Activated naive CD8-positive, alpha-beta T cell (primary cell): ENCODE results near the gene PTTG1IP.

Source experiments
- H3K27ac Mint-ChIP-seq: one replicate; pipeline ENCODE4 v1.8.0; 2021; ENCODE audit warnings: mixed read lengths
- H3K27me3 Mint-ChIP-seq: one replicate; pipeline ENCODE4 v1.8.0; 2021; ENCODE audit warnings: mixed read lengths
- H3K36me3 Mint-ChIP-seq: one replicate; pipeline ENCODE4 v1.8.0; 2021; ENCODE audit warnings: mixed read lengths
- H3K4me1 Mint-ChIP-seq: one replicate; pipeline ENCODE4 v1.8.0; 2021; ENCODE audit warnings: low read depth, mixed read lengths
- H3K4me3 Mint-ChIP-seq: one replicate; pipeline ENCODE4 v1.8.0; 2021; ENCODE audit warnings: mild to moderate bottlenecking, mixed read lengths
- H3K9me3 Mint-ChIP-seq: one replicate; pipeline ENCODE4 v1.8.0; 2021; ENCODE audit warnings: low read depth, mixed read lengths

The PTTG1IP gene

GRCh38 chr21:44903689-44904088, 30.2 kb upstream of the PTTG1IP start:
- Mint-ChIP-seq H3K4me3 (no peak overlapping the region), H3K9me3 (no peaks in the 10 kb centered on the region), H3K27me3 (no peaks in the 10 kb centered on the region), H3K36me3 (peaks cover 2% of the 10 kb centered on the region), H3K27ac (no peak overlapping the region), H3K4me1 (peaks cover 21% of the 10 kb centered on the region)

- Mint-ChIP-seq H3K9me3 (no peaks in the 10 kb centered on the region), H3K4me3 (no peak overlapping the region), H3K4me1 (peaks cover 21% of the 10 kb centered on the region), H3K36me3 (peaks cover 2% of the 10 kb centered on the region), H3K27ac (no peak overlapping the region), H3K27me3 (no peaks in the 10 kb centered on the region)
Measured at GRCh38 chr21:44903050-44903685, 29.7 kb upstream of the PTTG1IP start.

- Mint-ChIP-seq H3K9me3 (no peaks in the 10 kb centered on the region), H3K36me3 (peaks cover 2% of the 10 kb centered on the region), H3K4me3 (no peak overlapping the region), H3K4me1 (peaks cover 15% of the 10 kb centered on the region), H3K27ac (no peak overlapping the region), H3K27me3 (no peaks in the 10 kb centered on the region)
Measured at GRCh38 chr21:44902268-44903049, 29.0 kb upstream of the PTTG1IP start.

- Mint-ChIP-seq H3K36me3 (peaks cover 2% of the 10 kb centered on the region), H3K4me1 (peaks cover 14% of the 10 kb centered on the region), H3K9me3 (no peaks in the 10 kb centered on the region), H3K4me3 (no peak overlapping the region), H3K27me3 (no peaks in the 10 kb centered on the region), H3K27ac (no peak overlapping the region)
Measured at GRCh38 chr21:44901391-44902074, 28.0 kb upstream of the PTTG1IP start.

- Mint-ChIP-seq H3K4me3 (no peak overlapping the region), H3K4me1 (peaks cover 12% of the 10 kb centered on the region), H3K27ac (peak overlapping the region; percentile 16), H3K27me3 (no peaks in the 10 kb centered on the region), H3K36me3 (no peaks in the 10 kb centered on the region), H3K9me3 (no peaks in the 10 kb centered on the region)
Measured at GRCh38 chr21:44900559-44901251, 27.2 kb upstream of the PTTG1IP start.

GRCh38 chr21:44899768-44900558, 26.5 kb upstream of the PTTG1IP start:
- Mint-ChIP-seq H3K9me3 (no peaks in the 10 kb centered on the region), H3K4me1 (peaks cover 10% of the 10 kb centered on the region), H3K36me3 (no peaks in the 10 kb centered on the region), H3K4me3 (no peak overlapping the region), H3K27me3 (no peaks in the 10 kb centered on the region), H3K27ac (no peak overlapping the region)

GRCh38 chr21:44898851-44899767, 25.6 kb upstream of the PTTG1IP start:
- H3K27ac Mint-ChIP-seq = no peak overlapping the region
- H3K9me3 Mint-ChIP-seq = no peaks in the 10 kb centered on the region
- H3K27me3 Mint-ChIP-seq = no peaks in the 10 kb centered on the region
- no peak overlapping the region for H3K4me3 Mint-ChIP-seq
- peaks cover 5% of the 10 kb centered on the region for H3K4me1 Mint-ChIP-seq
- H3K36me3 Mint-ChIP-seq = no peaks in the 10 kb centered on the region

- H3K27me3 Mint-ChIP-seq = no peaks in the 10 kb centered on the region
- no peaks in the 10 kb centered on the region for H3K9me3 Mint-ChIP-seq
- no peak overlapping the region for H3K27ac Mint-ChIP-seq
- H3K36me3 Mint-ChIP-seq = no peaks in the 10 kb centered on the region
- H3K4me1 Mint-ChIP-seq = peaks cover 9% of the 10 kb centered on the region
- H3K4me3 Mint-ChIP-seq = no peak overlapping the region
Measured at GRCh38 chr21:44898011-44898488, 24.6 kb upstream of the PTTG1IP start.

- Mint-ChIP-seq H3K4me1 (peaks cover 14% of the 10 kb centered on the region), H3K27me3 (no peaks in the 10 kb centered on the region), H3K36me3 (no peaks in the 10 kb centered on the region), H3K9me3 (no peaks in the 10 kb centered on the region), H3K27ac (no peak overlapping the region), H3K4me3 (no peak overlapping the region)
Measured at GRCh38 chr21:44897326-44898010, 24.0 kb upstream of the PTTG1IP start.

GRCh38 chr21:44896561-44897286, 23.2 kb upstream of the PTTG1IP start:
- H3K9me3 Mint-ChIP-seq = no peaks in the 10 kb centered on the region
- H3K4me1 Mint-ChIP-seq = peaks cover 16% of the 10 kb centered on the region
- H3K27ac Mint-ChIP-seq = no peak overlapping the region
- no peaks in the 10 kb centered on the region for H3K36me3 Mint-ChIP-seq
- no peak overlapping the region for H3K4me3 Mint-ChIP-seq
- no peaks in the 10 kb centered on the region for H3K27me3 Mint-ChIP-seq

GRCh38 chr21:44895859-44896258, 22.4 kb upstream of the PTTG1IP start:
- H3K27ac Mint-ChIP-seq = peak overlapping the region; percentile 34

GRCh38 chr21:44894687-44895302, 21.3 kb upstream of the PTTG1IP start:
- no peak overlapping the region for H3K27ac Mint-ChIP-seq
- H3K4me3 Mint-ChIP-seq = no peak overlapping the region
- H3K4me1 Mint-ChIP-seq = peaks cover 16% of the 10 kb centered on the region

More at GRCh38 chr21:44895859-44896258, 22.4 kb upstream of the PTTG1IP start:
- no peaks in the 10 kb centered on the region for H3K36me3 Mint-ChIP-seq
- H3K27me3 Mint-ChIP-seq = no peaks in the 10 kb centered on the region
- H3K4me3 Mint-ChIP-seq = no peak overlapping the region
- H3K9me3 Mint-ChIP-seq = no peaks in the 10 kb centered on the region
- peaks cover 16% of the 10 kb centered on the region for H3K4me1 Mint-ChIP-seq

More at GRCh38 chr21:44894687-44895302, 21.3 kb upstream of the PTTG1IP start:
- H3K9me3 Mint-ChIP-seq = no peaks in the 10 kb centered on the region
- H3K27me3 Mint-ChIP-seq = no peaks in the 10 kb centered on the region
- no peaks in the 10 kb centered on the region for H3K36me3 Mint-ChIP-seq
